NCI-H146 treated with DMSO at 0.1 percent for 48 hours (cell line): ENCODE measurements around the gene CHKA.

Source experiments
- DNase-seq: peaks from one replicate; lab custom pipeline; 2025; ENCODE audit not compliant: unreplicated experiment; lab: John Stamatoyannopoulos, UW

CHKA gene

GRCh38 chr11:68121067-68121899 lies at the start of gene CHKA:
Gene CHKA (minus strand): TSS chr11:68121388. CDS start chr11:68121177, 211 bp downstream.
- DNase-seq: peak; percentile 80

- no peak for DNase-seq
Observed at GRCh38 chr11:68169442-68169841, 48.3 kb upstream of the CHKA start.

GRCh38 chr11:68168694-68169093 lies 47.5 kb upstream of the CHKA start:
- no peak for DNase-seq

GRCh38 chr11:68167474-68167873 lies 46.3 kb upstream of the CHKA start:
- no peak for DNase-seq

- no peak for DNase-seq
Observed at GRCh38 chr11:68166969-68167368, 45.8 kb upstream of the CHKA start.

- DNase-seq: no peak
Observed at GRCh38 chr11:68165601-68166000, 44.4 kb upstream of the CHKA start.

- DNase-seq: no peak
Observed at GRCh38 chr11:68164437-68164836, 43.2 kb upstream of the CHKA start.

GRCh38 chr11:68163691-68164090 lies 42.5 kb upstream of the CHKA start:
- no peak for DNase-seq

GRCh38 chr11:68160100-68160695 lies 39.0 kb upstream of the CHKA start:
- no peak for DNase-seq

GRCh38 chr11:68159665-68160064 lies 38.5 kb upstream of the CHKA start:
- DNase-seq: no peak

GRCh38 chr11:68159161-68159560 lies 38.0 kb upstream of the CHKA start:
- no peak for DNase-seq

GRCh38 chr11:68158580-68158979 lies 37.4 kb upstream of the CHKA start:
- DNase-seq: no peak

GRCh38 chr11:68153742-68154141 lies 32.6 kb upstream of the CHKA start:
- no peak for DNase-seq

- DNase-seq: no peak
Observed at GRCh38 chr11:68150037-68150436, 28.8 kb upstream of the CHKA start.

GRCh38 chr11:68149417-68149816 lies 28.2 kb upstream of the CHKA start:
- DNase-seq: no peak

- no peak for DNase-seq
Observed at GRCh38 chr11:68148879-68149278, 27.7 kb upstream of the CHKA start.

GRCh38 chr11:68148071-68148805 lies 27.1 kb upstream of the CHKA start:
- no peak for DNase-seq

- peak; percentile 67 for DNase-seq
Observed at GRCh38 chr11:68146704-68147474, 25.7 kb upstream of the CHKA start.

GRCh38 chr11:68146010-68146540 lies 24.9 kb upstream of the CHKA start:
- no peak for DNase-seq

- DNase-seq: no peak
Observed at GRCh38 chr11:68145120-68145866, 24.1 kb upstream of the CHKA start.
